Raji (cell line): Measurements from ENCODE around the gene NRCAM.

Experiments
- POLR2A ChIP-seq: IDR thresholded peaks from 2 replicates; pipeline ENCODE4 v1.6.1; 2011; ENCODE audit warnings: low read depth, low read length, control low read depth; ENCODE audit not compliant: insufficient read depth

The NRCAM gene

GRCh38 chr7:108146070-108146842, 310.0 kb downstream of the NRCAM start:
- no peak for TF ChIP-seq POLR2A

GRCh38 chr7:108145401-108145800, 310.8 kb downstream of the NRCAM start:
- no peak for TF ChIP-seq POLR2A

GRCh38 chr7:108144931-108145330, 311.3 kb downstream of the NRCAM start:
- TF ChIP-seq POLR2A, result no peak

- no peak for TF ChIP-seq POLR2A
Observed at GRCh38 chr7:108143658-108144420, 312.4 kb downstream of the NRCAM start.

- TF ChIP-seq POLR2A, result no peak
Observed at GRCh38 chr7:108142675-108143259, 313.5 kb downstream of the NRCAM start.

GRCh38 chr7:108142180-108142579, 314.1 kb downstream of the NRCAM start:
- no peak for TF ChIP-seq POLR2A

- TF ChIP-seq POLR2A, result no peak
Observed at GRCh38 chr7:108140671-108141070, 315.6 kb downstream of the NRCAM start.

GRCh38 chr7:108138911-108139310, 317.3 kb downstream of the NRCAM start:
- TF ChIP-seq POLR2A, result no peak

- no peak for TF ChIP-seq POLR2A
Observed at GRCh38 chr7:108137993-108138392, 318.2 kb downstream of the NRCAM start.

- TF ChIP-seq POLR2A, result no peak
Observed at GRCh38 chr7:108137040-108137439, 319.2 kb downstream of the NRCAM start.

GRCh38 chr7:108136191-108136688, 320.0 kb downstream of the NRCAM start:
- no peak for TF ChIP-seq POLR2A

- TF ChIP-seq POLR2A, result no peak
Observed at GRCh38 chr7:108135446-108136190, 320.6 kb downstream of the NRCAM start.

- TF ChIP-seq POLR2A, result no peak
Observed at GRCh38 chr7:108134486-108134885, 321.8 kb downstream of the NRCAM start.

GRCh38 chr7:108132551-108133265, 323.5 kb downstream of the NRCAM start:
- no peak for TF ChIP-seq POLR2A
